Upper lobe of left lung (tissue), 6 donors: ENCODE results near the gene ENKUR. TPM values are rescaled to one million over a fixed set of nuclear protein-coding genes. Genes with fewer than 3 reads are reported as not detected.
A peak's percentile ranks its signal among the peaks of the same experiment; 100 is the strongest.

ENCODE experiments used
- ATAC-seq, 2 donors: fragments of 200-7000 bp; cut with Tn5 transposase; one replicate each; pipeline ENCODE4 v1.9.1; 2022; ENCODE audit warnings: mild to moderate bottlenecking in 2 of 2, moderate library complexity in 2 of 2; ENCODE audit not compliant: low FRiP score in 2 of 2
- DNase-seq, 2 donors: peaks; one replicate each; pipeline ENCODE4 v3.0.0-alpha.2; 2019 to 2020
- H3K27ac ChIP-seq, 4 donors: fragments of 200-600 bp; sonication (generic); one replicate each; pipeline ENCODE4 v1.5.1; 2016 to 2019
- H3K27me3 ChIP-seq, 4 donors: fragments of 200-600 bp; sonication (generic); one replicate each; pipeline ENCODE4 v1.5.1; 2017 to 2019
- H3K36me3 ChIP-seq, 4 donors: fragments of 200-600 bp; sonication (generic); one replicate each; pipeline ENCODE4 v1.5.1; 2016 to 2019
- H3K4me1 ChIP-seq, 4 donors: fragments of 200-600 bp; sonication (generic); one replicate each; pipeline ENCODE4 v1.5.1; 2018 to 2019
- H3K4me3 ChIP-seq, 4 donors: fragments of 200-600 bp; sonication (generic); one replicate each; pipeline ENCODE4 v1.5.1; 2017 to 2019; ENCODE audit warnings: mild to moderate bottlenecking in 2 of 4, moderate library complexity in 1 of 4
- H3K9me3 ChIP-seq, 4 donors: fragments of 200-600 bp; sonication (generic); one replicate each; pipeline ENCODE4 v1.5.1; 2018 to 2019
- EP300 ChIP-seq, 4 donors: sonication (generic); formaldehyde crosslinking; IDR thresholded peaks; one replicate each; pipeline ENCODE4 v1.5.1; 2017; ENCODE audit warnings: antibody characterized with exemption in 4 of 4, control low read depth in 2 of 4
- POLR2A ChIP-seq, 4 donors: fragments of 450-650 bp; IDR thresholded peaks; one replicate each; pipeline ENCODE4 v1.5.1; 2016 to 2017; ENCODE audit warnings: antibody characterized with exemption in 4 of 4, mild to moderate bottlenecking in 2 of 4
- POLR2AphosphoS5 ChIP-seq, 2 donors: sonication (generic); formaldehyde crosslinking; IDR thresholded peaks; one replicate each; pipeline ENCODE4 v1.5.1; 2017; ENCODE audit warnings: antibody characterized with exemption in 2 of 2
- WGBS, 2 donors: methylation state at CpG; one replicate each; pipeline ENCODE4 v1.1.5; 2017 to 2018; 5-methylcytosine and 5-hydroxymethylcytosine counted together
- total RNA-seq, 6 donors: library from RNA; depleted of rRNA in 4 of 6; stranded (reverse); fragments of >200 nt in 4 of 6; gene quantifications; one replicate each; pipeline versions ENCODE4 v1.1.0 to v1.2.1, GENCODE V29; 2016 to 2021
- TF ChIP-seq, protein P1 (sequence below), 6 experiments: fragments of 450-650 bp in 4 of 6; fragments of 200-600 bp in 2 of 6; sonication (generic) in 2 of 6; IDR thresholded peaks; one replicate each; pipeline ENCODE4 v1.5.1; 2016 to 2019; ENCODE audit warnings: antibody characterized with exemption in 6 of 6
- donor health status: DM: no; HTN: no; CAD: no; lungs with moderate emphysema.
- donor health status: DM: no; HTN: yes; CAD: no; lungs with severe emphysema.

Gene ENKUR
- total RNA-seq, 6 donors from 2014 or later, result 0.31 to 18.1 (median 4.0) TPM

- Histone ChIP-seq H3K36me3 (no peaks in the 10 kb centered on the region), H3K27ac (no peak overlapping the region), H3K4me3 (no peak overlapping the region), H3K4me1 (peaks cover 0 to 4% (median 0%) of the 10 kb centered on the region in 4 donors), H3K9me3 (no peaks in the 10 kb centered on the region), H3K27me3 (no peaks in the 10 kb centered on the region)
- DNase-seq (no peak), ATAC-seq (no peak)
- 94 to 97% methylated on average over 1 of the region's 1 CpG for WGBS, 2 donors
- TF ChIP-seq, protein P1, sequence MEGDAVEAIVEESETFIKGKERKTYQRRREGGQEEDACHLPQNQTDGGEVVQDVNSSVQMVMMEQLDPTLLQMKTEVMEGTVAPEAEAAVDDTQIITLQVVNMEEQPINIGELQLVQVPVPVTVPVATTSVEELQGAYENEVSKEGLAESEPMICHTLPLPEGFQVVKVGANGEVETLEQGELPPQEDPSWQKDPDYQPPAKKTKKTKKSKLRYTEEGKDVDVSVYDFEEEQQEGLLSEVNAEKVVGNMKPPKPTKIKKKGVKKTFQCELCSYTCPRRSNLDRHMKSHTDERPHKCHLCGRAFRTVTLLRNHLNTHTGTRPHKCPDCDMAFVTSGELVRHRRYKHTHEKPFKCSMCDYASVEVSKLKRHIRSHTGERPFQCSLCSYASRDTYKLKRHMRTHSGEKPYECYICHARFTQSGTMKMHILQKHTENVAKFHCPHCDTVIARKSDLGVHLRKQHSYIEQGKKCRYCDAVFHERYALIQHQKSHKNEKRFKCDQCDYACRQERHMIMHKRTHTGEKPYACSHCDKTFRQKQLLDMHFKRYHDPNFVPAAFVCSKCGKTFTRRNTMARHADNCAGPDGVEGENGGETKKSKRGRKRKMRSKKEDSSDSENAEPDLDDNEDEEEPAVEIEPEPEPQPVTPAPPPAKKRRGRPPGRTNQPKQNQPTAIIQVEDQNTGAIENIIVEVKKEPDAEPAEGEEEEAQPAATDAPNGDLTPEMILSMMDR (IDR thresholded peaks at IDR 0.05), result no peak
- TF ChIP-seq POLR2AphosphoS5 (IDR thresholded peaks at IDR 0.05), result no peak
- TF ChIP-seq EP300 (IDR thresholded peaks at IDR 0.05), result no peak
- TF ChIP-seq POLR2A (IDR thresholded peaks at IDR 0.05), result no peak
Measured at GRCh38 chr10:25028711-25029110, 12.8 kb upstream of the ENKUR start.

- DNase-seq (no peak), ATAC-seq (no peak)
- H3K4me1 ChIP-seq, result peaks cover 0 to 4% (median 0%) of the 10 kb centered on the region in 4 donors
- H3K9me3 ChIP-seq, result no peaks in the 10 kb centered on the region
- H3K36me3 ChIP-seq, result no peaks in the 10 kb centered on the region
- 43 to 60% methylated on average over 1 of the region's 1 CpG for WGBS, 2 donors
- H3K27me3 ChIP-seq, result no peaks in the 10 kb centered on the region
- TF ChIP-seq POLR2A (IDR thresholded peaks at IDR 0.05), result no peak
- TF ChIP-seq, protein P1 (IDR thresholded peaks at IDR 0.05), result peak in 3 of 6 experiments; percentile 21 to 41 (median 32)
- H3K4me3 ChIP-seq, result no peak overlapping the region
- no peak overlapping the region for H3K27ac ChIP-seq
Measured at GRCh38 chr10:25026463-25026862, 10.5 kb upstream of the ENKUR start.

GRCh38 chr10:25024528-25024927 lies 8.6 kb upstream of the ENKUR start:
- no peak for DNase-seq
- 81 to 94% methylated on average over 8 of the region's 8 CpGs for WGBS, 2 donors
- no peaks in the 10 kb centered on the region for H3K36me3 ChIP-seq
- no peak for ATAC-seq
- TF ChIP-seq POLR2AphosphoS5 (IDR thresholded peaks at IDR 0.05) (no peak), EP300 (IDR thresholded peaks at IDR 0.05) (no peak), POLR2A (IDR thresholded peaks at IDR 0.05) (no peak)
- H3K9me3 ChIP-seq, result no peaks in the 10 kb centered on the region
- H3K27ac ChIP-seq, result no peak overlapping the region
- no peak overlapping the region for H3K4me3 ChIP-seq
- peaks cover 0 to 4% (median 0%) of the 10 kb centered on the region in 4 donors for H3K4me1 ChIP-seq
- no peaks in the 10 kb centered on the region for H3K27me3 ChIP-seq

- H3K4me1 ChIP-seq, result peaks cover 0 to 5% (median under 1%) of the 10 kb centered on the region in 4 donors
- H3K9me3 ChIP-seq, result no peaks in the 10 kb centered on the region
- TF ChIP-seq POLR2AphosphoS5 (IDR thresholded peaks at IDR 0.05), result no peak
- TF ChIP-seq POLR2A (IDR thresholded peaks at IDR 0.05), result no peak
- TF ChIP-seq, protein P1 (IDR thresholded peaks at IDR 0.05), result no peak
- no peak for TF ChIP-seq EP300 (IDR thresholded peaks at IDR 0.05)
- H3K27ac ChIP-seq, result no peak overlapping the region
- DNase-seq, result no peak
- 35 to 50% methylated on average over 3 of the region's 3 CpGs for WGBS, 2 donors
- no peak overlapping the region for H3K4me3 ChIP-seq
- no peaks in the 10 kb centered on the region for H3K27me3 ChIP-seq
- ATAC-seq, result no peak
- no peaks in the 10 kb centered on the region for H3K36me3 ChIP-seq
Measured at GRCh38 chr10:25023278-25023677, 7.3 kb upstream of the ENKUR start.

DNA sequence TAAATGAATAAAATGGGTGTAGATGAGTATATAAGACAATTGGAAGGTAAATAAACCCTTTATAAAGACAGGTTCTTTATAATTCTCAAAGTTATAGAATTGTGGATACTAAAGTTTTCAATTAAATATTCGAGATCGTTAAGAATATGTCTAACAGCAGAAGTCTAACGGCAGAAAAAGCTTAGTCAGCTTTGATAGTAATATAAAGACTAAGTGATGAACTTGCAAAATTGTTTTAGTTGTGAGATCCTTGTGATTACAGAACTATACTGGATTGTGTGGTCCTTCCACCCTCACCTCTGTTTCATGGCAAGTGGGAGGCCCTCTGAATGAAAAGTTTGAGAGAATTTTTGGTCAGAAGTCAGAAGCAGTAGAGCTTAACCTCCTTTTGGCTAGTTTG lies 2.7 kb upstream of the ENKUR start:
- DNase-seq (no peak), ATAC-seq (no peak)
- no peaks in the 10 kb centered on the region for H3K9me3 ChIP-seq
- WGBS, 2 donors, result 94 to 98% methylated on average over 3 of the region's 3 CpGs
- no peaks in the 10 kb centered on the region for H3K27me3 ChIP-seq
- H3K36me3 ChIP-seq, result no peaks in the 10 kb centered on the region
- H3K4me3 ChIP-seq, result no peak overlapping the region
- H3K4me1 ChIP-seq, result peaks cover 10 to 19% (median 17%) of the 10 kb centered on the region in 4 donors
- no peak overlapping the region for H3K27ac ChIP-seq
- TF ChIP-seq, protein P1 (IDR thresholded peaks at IDR 0.05), result no peak
- TF ChIP-seq EP300 (IDR thresholded peaks at IDR 0.05), result no peak
- TF ChIP-seq POLR2A (IDR thresholded peaks at IDR 0.05), result no peak
- TF ChIP-seq POLR2AphosphoS5 (IDR thresholded peaks at IDR 0.05), result no peak
